Liver (tissue), 9 donors: Measurements from ENCODE around the gene CWC27. TPM values are rescaled to one million over a fixed set of nuclear protein-coding genes. Genes with fewer than 3 reads are reported as not detected.

ENCODE experiments used
- DNase-seq: peaks from one replicate; pipeline ENCODE4 v3.0.0-alpha.2; 2017; ENCODE audit warnings: low spot score
- H3K27ac ChIP-seq, 2 donors: one replicate each; pipeline ENCODE4 v1.7.0; 2013; ENCODE audit warnings: inconsistent platforms in 2 of 2, low read length in 2 of 2, control low read depth in 1 of 2, low read depth in 1 of 2, mild to moderate bottlenecking in 1 of 2
- H3K27me3 ChIP-seq, 4 donors: one replicate each; pipeline versions ENCODE4 v1.6.1 to v1.7.0; 2013; ENCODE audit warnings: low read length in 3 of 4, inconsistent platforms in 1 of 4, mild to moderate bottlenecking in 1 of 4, moderate library complexity in 1 of 4; ENCODE audit not compliant: control insufficient read depth in 4 of 4, insufficient read depth in 4 of 4
- H3K36me3 ChIP-seq, 4 donors: one replicate each; pipeline versions ENCODE4 v1.6.1 to v1.7.0; 2013; ENCODE audit warnings: low read length in 3 of 4, mild to moderate bottlenecking in 3 of 4, low read depth in 1 of 4, moderate library complexity in 1 of 4; ENCODE audit not compliant: control insufficient read depth in 4 of 4, insufficient read depth in 3 of 4
- H3K4me1 ChIP-seq, 4 donors: one replicate each; pipeline versions ENCODE4 v1.6.1 to v1.7.0; 2013; ENCODE audit warnings: low read length in 3 of 4, mild to moderate bottlenecking in 3 of 4, moderate library complexity in 1 of 4; ENCODE audit not compliant: control insufficient read depth in 4 of 4, insufficient read depth in 4 of 4
- H3K4me3 ChIP-seq, 3 donors: one replicate each; pipeline versions ENCODE4 v1.6.1 to v1.7.0; 2013; ENCODE audit warnings: low read length in 3 of 3, control low read depth in 1 of 3, low read depth in 1 of 3, mild to moderate bottlenecking in 1 of 3
- H3K9ac ChIP-seq, 2 donors: one replicate each; pipeline ENCODE4 v1.7.0; 2013; ENCODE audit warnings: low read length in 2 of 2, mild to moderate bottlenecking in 2 of 2, moderate library complexity in 2 of 2, control low read depth in 1 of 2, low read depth in 1 of 2
- H3K9me3 ChIP-seq, 4 donors: one replicate each; pipeline versions ENCODE4 v1.6.1 to v1.7.0; 2013; ENCODE audit warnings: low read length in 3 of 4; ENCODE audit not compliant: control insufficient read depth in 4 of 4
- ATF3 ChIP-seq: IDR thresholded peaks from 2 replicates; pipeline ENCODE4 v1.6.1; 2016; ENCODE audit warnings: antibody characterized with exemption
- CTCF ChIP-seq: fragments of 150-350 bp; IDR thresholded peaks from 2 replicates; pipeline ENCODE4 v1.5.1; 2017; ENCODE audit warnings: improper control_type of control experiment, low read depth, low read length; ENCODE audit not compliant: missing input control
- EGR1 ChIP-seq, 2 donors: IDR thresholded peaks; 2 replicates each; pipeline ENCODE4 v1.6.1; 2016 to 2018; ENCODE audit warnings: antibody characterized with exemption in 2 of 2, low read depth in 2 of 2
- FOXA1 ChIP-seq: IDR thresholded peaks from 2 replicates; pipeline ENCODE4 v1.6.1; 2016; ENCODE audit warnings: antibody characterized with exemption
- FOXA2 ChIP-seq: IDR thresholded peaks from 2 replicates; pipeline ENCODE4 v1.6.1; 2016; ENCODE audit warnings: antibody characterized with exemption
- GABPA ChIP-seq, 2 donors: IDR thresholded peaks in 1 of 2; conservative IDR thresholded peaks in 1 of 2; 2 replicates each; pipeline ENCODE4 v1.6.1; 2016; ENCODE audit warnings: antibody characterized with exemption in 2 of 2, mild to moderate bottlenecking in 1 of 2, moderate library complexity in 1 of 2
- HNF4A ChIP-seq, 2 donors: conservative IDR thresholded peaks; 2 replicates each; pipeline ENCODE4 v1.6.1; 2016; ENCODE audit warnings: antibody characterized with exemption in 2 of 2, mild to moderate bottlenecking in 2 of 2
- HNF4G ChIP-seq: IDR thresholded peaks from 2 replicates; pipeline ENCODE4 v1.6.1; 2016; ENCODE audit warnings: antibody characterized with exemption
- JUND ChIP-seq, 2 donors: IDR thresholded peaks; 2 replicates each; pipeline ENCODE4 v1.6.1; 2016; ENCODE audit warnings: antibody characterized with exemption in 2 of 2
- MAX ChIP-seq: IDR thresholded peaks from 2 replicates; pipeline ENCODE4 v1.6.1; 2016; ENCODE audit warnings: antibody characterized with exemption
- NR2F2 ChIP-seq: IDR thresholded peaks from 2 replicates; pipeline ENCODE4 v1.6.1; 2016; ENCODE audit warnings: antibody characterized with exemption
- RAD21 ChIP-seq, 2 donors: IDR thresholded peaks; 2 replicates each; pipeline ENCODE4 v1.6.1; 2016; ENCODE audit warnings: antibody characterized with exemption in 2 of 2, mild to moderate bottlenecking in 2 of 2
- REST ChIP-seq: IDR thresholded peaks from 2 replicates; pipeline ENCODE4 v1.6.1; 2016; ENCODE audit warnings: antibody characterized with exemption, mild to moderate bottlenecking
- RXRA ChIP-seq, 2 donors: IDR thresholded peaks; 2 replicates each; pipeline ENCODE4 v1.6.1; 2017 to 2018; ENCODE audit warnings: antibody characterized with exemption in 2 of 2, mild to moderate bottlenecking in 1 of 2
- SP1 ChIP-seq: IDR thresholded peaks from 2 replicates; pipeline ENCODE4 v1.6.1; 2018; ENCODE audit warnings: antibody characterized with exemption, mild to moderate bottlenecking
- TAF1 ChIP-seq: conservative IDR thresholded peaks from 2 replicates; pipeline ENCODE4 v1.6.1; 2016; ENCODE audit warnings: antibody characterized with exemption, mild to moderate bottlenecking
- YY1 ChIP-seq: IDR thresholded peaks from 2 replicates; pipeline ENCODE4 v1.6.1; 2016; ENCODE audit warnings: antibody characterized with exemption, mild to moderate bottlenecking
- ZBTB33 ChIP-seq: IDR thresholded peaks from 2 replicates; pipeline ENCODE4 v1.6.1; 2016; ENCODE audit warnings: antibody characterized with exemption
- WGBS: extraction: QIAGEN DNeasy Blood & Tissue Kit; methylation state at CpG from one replicate; pipeline ENCODE4 v1.1.7; 2013; 5-methylcytosine and 5-hydroxymethylcytosine counted together
- polyA plus RNA-seq, 2 donors: library from polyadenylated mRNA; stranded (reverse) in 1 of 2; unstranded in 1 of 2; fragments of 200-250 nt in 1 of 2; fragments of >200 nt in 1 of 2; fragmentation: Nextera tagmentation in 1 of 2; extraction: Ambion mirVana in 1 of 2; gene quantifications; one replicate each; pipeline versions ENCODE4 v1.2.1 to v1.2.3, GENCODE V29; 2013 to 2015
- total RNA-seq, 2 donors: library from RNA; depleted of rRNA; stranded (reverse); fragments of >200 nt; gene quantifications; one replicate each; pipeline ENCODE4 v1.2.3, GENCODE V29; 2014
- donor health status: healthy.
- donor health status: healthy.
- donor health status: healthy.
- donor health status: healthy.
- donor health status: healthy.

CWC27 gene
- total RNA-seq, result 1 to 10 TPM; 5.4 to 6.7 TPM
- 1 to 10 TPM; 3.9 to 9.8 TPM for polyA plus RNA-seq

GRCh38 chr5:64768358-64769312, at the start of gene CWC27, which contains the start of gene SREK1IP1:
CWC27 (plus strand) TSS chr5:64768930; CDS start chr5:64769147, 217 bp downstream.
SREK1IP1 (minus strand) TSS chr5:64768691; CDS start chr5:64768517, 174 bp downstream.
- Histone ChIP-seq H3K9ac (peak within 1 kb of the TSS; percentile 95 to 100), H3K4me1 (peaks cover 5 to 33% (median 31%) of the 10 kb centered on the region in 4 donors), H3K9me3 (no peaks in the 10 kb centered on the region), H3K36me3 (peaks cover 0 to 3% (median 1%) of the 10 kb centered on the region in 4 donors), H3K27me3 (no peaks in the 10 kb centered on the region), H3K27ac (peak within 1 kb of the TSS; percentile 68 to 90), H3K4me3 (peak within 1 kb of the TSS; percentile 76 to 89 (median 87))
- under 1% methylated on average over 48 of the region's 48 CpGs for WGBS
- TF ChIP-seq FOXA1 (no peak), YY1 (peak; percentile 98), ZBTB33 (peak; percentile 80), EGR1 (IDR thresholded peaks at IDR 0.05; ENCODE audit: low read depth in 2 of 2) (peak in 1 of 2 donors; percentile 74), SP1 (peak; percentile 41), FOXA2 (no peak), REST (peak; percentile 49), RAD21 (IDR thresholded peaks at IDR 0.05) (peak; percentile 14 to 32), MAX (peak; percentile 94), HNF4G (no peak), NR2F2 (no peak), HNF4A (conservative IDR thresholded peaks at IDR 0.05) (peak in 1 of 2 donors; percentile 2), GABPA (IDR thresholded peaks at IDR 0.05 in 1 of 2, conservative IDR thresholded peaks at IDR 0.05 in 1 of 2) (peak; percentile 64 to 85), CTCF (no peak), ATF3 (peak; percentile 24), RXRA (IDR thresholded peaks at IDR 0.05) (peak in 1 of 2 donors; percentile 2), TAF1 (peak; percentile 86), JUND (IDR thresholded peaks at IDR 0.05) (peak; percentile 5 to 54)
- DNase-seq, result peak; percentile 85
